Measurements from ENCODE around the gene PNRC2. TPM values are rescaled to one million over a fixed set of nuclear protein-coding genes. Genes with fewer than 3 reads are reported as not detected.
"Not testable (repeated sequence)": the region's sequence is repeated elsewhere in the genome, so short reads cannot be mapped to it uniquely, and the experiment has no call there.

Gene PNRC2
- total and polyA plus RNA-seq, 5 donors = 74.6 to 104 (median 83.3) TPM

GRCh38 chr1:23995431-23995837, 35.8 kb downstream of the PNRC2 start:
- Histone ChIP-seq H3K9me3 (ENCODE audit: control insufficient read depth, low read length) (no peaks in the 10 kb centered on the region), H3K27ac (ENCODE audit: low read length) (no peak overlapping the region), H3K4me3 (ENCODE audit: low read length) (no peak overlapping the region), H3K4me1 (ENCODE audit: control insufficient read depth, insufficient read depth, low read length) (no peaks in the 10 kb centered on the region), H3K27me3 (ENCODE audit: control insufficient read depth, insufficient read depth) (no peaks in the 10 kb centered on the region)
- DNase-seq (no peak), ATAC-seq (no peak)
- intact Hi-C loops (cut with DNase I) = no loop called here
- 74% methylated on average over 13 of the region's 13 CpGs for WGBS

- ATAC-seq = no peak
- WGBS = 94% methylated on average over 10 of the region's 10 CpGs
- Histone ChIP-seq H3K9me3 (ENCODE audit: control insufficient read depth, low read length) (no peaks in the 10 kb centered on the region), H3K27ac (ENCODE audit: low read length) (no peak overlapping the region), H3K27me3 (ENCODE audit: control insufficient read depth, insufficient read depth) (no peaks in the 10 kb centered on the region), H3K4me1 (ENCODE audit: control insufficient read depth, insufficient read depth, low read length) (no peaks in the 10 kb centered on the region), H3K4me3 (ENCODE audit: low read length) (no peak overlapping the region)
- no peak for DNase-seq
- intact Hi-C loops (cut with DNase I) = no loop called here
Observed at GRCh38 chr1:23996700-23997229, 37.1 kb downstream of the PNRC2 start.

GRCh38 chr1:23997812-23998211, 38.2 kb downstream of the PNRC2 start:
- Histone ChIP-seq H3K9me3 (ENCODE audit: control insufficient read depth, low read length) (no peaks in the 10 kb centered on the region), H3K27me3 (ENCODE audit: control insufficient read depth, insufficient read depth) (no peaks in the 10 kb centered on the region), H3K27ac (ENCODE audit: low read length) (no peak overlapping the region), H3K4me1 (ENCODE audit: control insufficient read depth, insufficient read depth, low read length) (no peaks in the 10 kb centered on the region), H3K4me3 (ENCODE audit: low read length) (no peak overlapping the region)
- ATAC-seq (no peak), DNase-seq (no peak)
- 77% methylated on average over 1 of the region's 1 CpG for WGBS
- intact Hi-C loops (cut with DNase I) = no loop called here

GRCh38 chr1:23999156-23999671, 39.6 kb downstream of the PNRC2 start:
- Histone ChIP-seq H3K4me1 (ENCODE audit: control insufficient read depth, insufficient read depth, low read length) (no peaks in the 10 kb centered on the region), H3K9me3 (ENCODE audit: control insufficient read depth, low read length) (no peaks in the 10 kb centered on the region), H3K27ac (ENCODE audit: low read length) (no peak overlapping the region), H3K4me3 (ENCODE audit: low read length) (no peak overlapping the region), H3K27me3 (ENCODE audit: control insufficient read depth, insufficient read depth) (no peaks in the 10 kb centered on the region)
- ATAC-seq = no peak
- intact Hi-C loops (cut with DNase I) = no loop called here
- DNase-seq = no peak
- 78% methylated on average over 3 of the region's 3 CpGs for WGBS

DNA sequence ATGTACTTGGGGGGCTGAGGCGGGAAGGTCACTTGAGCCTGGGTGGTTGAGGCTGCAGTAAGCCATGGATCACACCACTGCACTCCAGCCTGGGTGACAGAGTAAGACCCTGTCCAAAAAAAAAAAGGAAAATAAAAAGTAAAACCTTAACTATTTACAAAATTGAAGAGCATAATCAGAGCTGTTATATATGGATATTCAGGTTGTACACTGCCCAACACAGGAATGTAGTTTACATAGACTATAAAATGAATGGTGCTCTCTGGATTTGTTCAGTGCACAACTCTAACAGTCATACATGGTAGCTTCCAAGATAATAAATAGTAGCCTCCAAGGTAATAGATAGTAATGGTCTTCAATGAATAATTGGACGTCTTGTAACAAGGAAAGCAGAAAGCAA, 43.1 kb downstream of the PNRC2 start:
- no peak for ATAC-seq
- Histone ChIP-seq H3K4me3 (ENCODE audit: low read length) (no peak overlapping the region), H3K27ac (ENCODE audit: low read length) (no peak overlapping the region), H3K9me3 (ENCODE audit: control insufficient read depth, low read length) (no peaks in the 10 kb centered on the region), H3K4me1 (ENCODE audit: control insufficient read depth, insufficient read depth, low read length) (no peaks in the 10 kb centered on the region), H3K27me3 (ENCODE audit: control insufficient read depth, insufficient read depth) (no peaks in the 10 kb centered on the region)
- intact Hi-C loops (cut with DNase I) = no loop called here
- WGBS = 76% methylated on average over 2 of the region's 2 CpGs
- DNase-seq = no peak

GRCh38 chr1:24003331-24003972, 43.8 kb downstream of the PNRC2 start:
- Histone ChIP-seq H3K4me3 (ENCODE audit: low read length) (no peak overlapping the region), H3K4me1 (ENCODE audit: control insufficient read depth, insufficient read depth, low read length) (peaks cover 3% of the 10 kb centered on the region), H3K27ac (ENCODE audit: low read length) (no peak overlapping the region), H3K27me3 (ENCODE audit: control insufficient read depth, insufficient read depth) (no peaks in the 10 kb centered on the region), H3K9me3 (ENCODE audit: control insufficient read depth, low read length) (no peaks in the 10 kb centered on the region)
- ATAC-seq = no peak
- WGBS = 43% methylated on average over 4 of the region's 4 CpGs
- intact Hi-C loops (cut with DNase I) = no loop called here
- no peak for DNase-seq

DNA sequence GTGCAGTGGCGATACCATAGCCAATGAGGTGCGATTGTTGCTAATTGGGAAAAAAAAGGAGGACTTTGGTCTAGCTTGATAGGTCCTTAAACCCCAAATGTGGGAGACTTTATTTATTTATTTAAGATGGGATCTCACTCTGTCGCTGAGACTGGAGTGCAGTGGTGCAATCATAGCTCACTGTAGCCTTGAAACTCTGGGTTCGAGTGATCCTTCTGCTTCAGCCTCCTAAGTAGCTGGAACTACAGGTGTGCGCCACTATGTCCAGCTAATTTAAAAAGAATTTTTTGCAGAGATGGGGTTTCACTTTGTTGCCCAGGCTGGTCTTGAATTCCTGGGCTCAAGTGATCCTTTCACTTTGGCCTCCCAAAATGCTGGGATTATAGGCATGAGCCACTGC, 44.5 kb downstream of the PNRC2 start:
- 94% methylated on average over 5 of the region's 5 CpGs for WGBS
- Histone ChIP-seq H3K9me3 (ENCODE audit: control insufficient read depth, low read length) (no peaks in the 10 kb centered on the region), H3K4me3 (ENCODE audit: low read length) (no peak overlapping the region), H3K27ac (ENCODE audit: low read length) (no peak overlapping the region), H3K27me3 (ENCODE audit: control insufficient read depth, insufficient read depth) (no peaks in the 10 kb centered on the region), H3K4me1 (ENCODE audit: control insufficient read depth, insufficient read depth, low read length) (peaks cover 3% of the 10 kb centered on the region)
- DNase-seq (no peak), ATAC-seq (no peak)
- intact Hi-C loops (cut with DNase I) = no loop called here

- WGBS = 99% methylated on average over 3 of the region's 3 CpGs
- ATAC-seq (no peak), DNase-seq (no peak)
- H3K4me3 ChIP-seq (ENCODE audit: low read length) = no peak overlapping the region
- H3K27me3 ChIP-seq (ENCODE audit: control insufficient read depth, insufficient read depth) = no peaks in the 10 kb centered on the region
- H3K27ac ChIP-seq (ENCODE audit: low read length) = no peak overlapping the region
- H3K9me3 ChIP-seq (ENCODE audit: control insufficient read depth, low read length) = no peaks in the 10 kb centered on the region
- intact Hi-C loops (cut with DNase I) = no loop called here
- H3K4me1 ChIP-seq (ENCODE audit: control insufficient read depth, insufficient read depth, low read length) = peaks cover 3% of the 10 kb centered on the region
Observed at GRCh38 chr1:24005163-24005562, 45.5 kb downstream of the PNRC2 start.

DNA sequence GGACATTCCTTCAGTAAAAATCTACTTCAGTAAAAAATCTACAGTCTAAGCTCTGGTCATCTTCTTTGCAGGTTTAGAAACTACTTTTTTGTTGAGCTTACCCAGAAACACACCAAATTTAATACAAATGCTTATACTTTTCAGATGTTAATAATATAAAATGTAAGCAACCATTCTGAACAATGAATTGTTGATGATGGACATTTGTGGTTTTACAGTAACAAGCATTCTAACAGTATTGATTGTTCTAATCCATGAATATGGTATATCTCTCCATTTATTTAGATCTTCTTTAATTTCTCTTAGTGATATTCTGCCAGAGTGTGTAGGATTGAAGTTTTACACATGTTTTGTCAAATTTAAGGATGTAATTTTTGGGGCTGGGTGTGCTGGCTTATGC, 47.5 kb downstream of the PNRC2 start:
- no peaks in the 10 kb centered on the region for H3K9me3 ChIP-seq (ENCODE audit: control insufficient read depth, low read length)
- intact Hi-C loops (cut with DNase I) = no loop called here
- H3K27me3 ChIP-seq (ENCODE audit: control insufficient read depth, insufficient read depth) = no peaks in the 10 kb centered on the region
- peaks cover 8% of the 10 kb centered on the region for H3K4me1 ChIP-seq (ENCODE audit: control insufficient read depth, insufficient read depth, low read length)
- H3K4me3 ChIP-seq (ENCODE audit: low read length) = no peak overlapping the region
- DNase-seq (no peak), ATAC-seq (no peak)
- no peak overlapping the region for H3K27ac ChIP-seq (ENCODE audit: low read length)

- intact Hi-C loops (cut with DNase I); DNase-seq; H3K4me1 ChIP-seq (ENCODE audit: control insufficient read depth, insufficient read depth, low read length); H3K9me3 ChIP-seq (ENCODE audit: control insufficient read depth, low read length); H3K27me3 ChIP-seq (ENCODE audit: control insufficient read depth, insufficient read depth); H3K27ac ChIP-seq (ENCODE audit: low read length); H3K4me3 ChIP-seq (ENCODE audit: low read length): not testable (repeated sequence)
- peak; percentile 64 to 66 for ATAC-seq
- 12% methylated on average over 3 of the region's 3 CpGs for WGBS
Observed at GRCh38 chr1:24008574-24009184, 49.1 kb downstream of the PNRC2 start.

DNA sequence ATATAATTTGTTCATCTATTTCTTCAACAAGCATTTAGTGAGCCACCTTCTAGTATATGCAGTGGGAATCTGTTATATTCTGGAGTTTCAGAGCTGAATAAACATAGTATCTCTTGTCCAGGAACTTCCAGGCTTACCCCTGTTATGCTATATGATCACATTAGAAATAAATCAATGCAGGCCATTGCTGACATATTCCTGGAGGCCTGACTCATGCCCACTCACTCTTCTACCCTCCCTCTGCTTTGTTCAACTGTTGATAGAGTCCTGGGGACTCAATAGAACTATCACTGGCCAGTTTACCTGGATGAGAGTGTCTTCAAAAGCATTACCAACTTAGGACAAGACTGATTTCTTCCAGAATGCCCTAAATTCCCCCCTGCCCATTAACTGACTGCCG, 49.8 kb downstream of the PNRC2 start:
- DNase-seq = no peak
- Histone ChIP-seq H3K4me1 (ENCODE audit: control insufficient read depth, insufficient read depth, low read length) (peaks cover 8% of the 10 kb centered on the region), H3K4me3 (ENCODE audit: low read length) (no peak overlapping the region), H3K27ac (ENCODE audit: low read length) (no peak overlapping the region), H3K27me3 (ENCODE audit: control insufficient read depth, insufficient read depth) (no peaks in the 10 kb centered on the region), H3K9me3 (ENCODE audit: control insufficient read depth, low read length) (no peaks in the 10 kb centered on the region)
- intact Hi-C loops (cut with DNase I) = no loop called here
- WGBS = 89% methylated on average over 1 of the region's 1 CpG
- no peak for ATAC-seq

All from right cardiac atrium (tissue), 5 donors.